GM13977 (cell line): Measurements from ENCODE around the gene VSIG4.

Experiments
- DNase-seq: peaks from one replicate; pipeline ENCODE4 v3.0.0; 2012; ENCODE audit warnings: low spot score
- CTCF ChIP-seq: IDR thresholded peaks from 2 replicates; pipeline ENCODE4 v1.5.1; 2012; ENCODE audit warnings: mild to moderate bottlenecking, control low read depth; ENCODE audit not compliant: insufficient read depth; ENCODE audit errors: extremely low read depth, missing control alignments
- in situ Hi-C: fragments of 300-500 bp; cut with MboI; formaldehyde crosslinking; loops from one replicate; pipeline ENCODE4 v1.12.0; 2022; ENCODE audit warnings: low sequenced_read_pairs, low pct_unique_long_range_greater_than_20kb, mixed read lengths, inconsistent platforms; ENCODE audit not compliant: unreplicated experiment

Gene VSIG4

GRCh38 chrX:65999563-66000148 lies 40.2 kb downstream of the VSIG4 start:
- no peak for DNase-seq
- in situ Hi-C loops, result loop anchor here (10.0 to 25.0 kb wide), 2 partner anchors 262 to 415 kb away; no protein-coding TSS in a partner anchor
- TF ChIP-seq CTCF, result no peak

- no peak for DNase-seq
- in situ Hi-C loops, result loop anchor here (25.0 kb wide), 1 partner anchor 262 kb away; no protein-coding TSS in a partner anchor
- no peak for TF ChIP-seq CTCF
Observed at GRCh38 chrX:65999029-65999562, 40.8 kb downstream of the VSIG4 start.

- in situ Hi-C loops, result loop anchor here (25.0 kb wide), 1 partner anchor 261 kb away; no protein-coding TSS in a partner anchor
- no peak for DNase-seq
- TF ChIP-seq CTCF, result no peak
Observed at GRCh38 chrX:65997978-65998717, 41.7 kb downstream of the VSIG4 start.

- in situ Hi-C loops, result loop anchor here (25.0 kb wide), 1 partner anchor 258 kb away; no protein-coding TSS in a partner anchor
- no peak for TF ChIP-seq CTCF
Observed at GRCh38 chrX:65994519-65995506, 45.1 kb downstream of the VSIG4 start.

GRCh38 chrX:65993915-65994460 lies 45.9 kb downstream of the VSIG4 start:
- in situ Hi-C loops, result loop anchor here (25.0 kb wide), 1 partner anchor 257 kb away; no protein-coding TSS in a partner anchor

More at GRCh38 chrX:65994519-65995506, 45.1 kb downstream of the VSIG4 start:
- DNase-seq, result no peak

More at GRCh38 chrX:65993915-65994460, 45.9 kb downstream of the VSIG4 start:
- TF ChIP-seq CTCF, result no peak
- no peak for DNase-seq
